DMS 273 (cell line): ENCODE data around the gene PPP1R13B.
"Not testable (repeated sequence)": the region's sequence is repeated elsewhere in the genome, so short reads cannot be mapped to it uniquely, and the experiment has no call there.

Experiments
- DNase-seq: peaks from one replicate; lab custom pipeline; 2025; ENCODE audit not compliant: unreplicated experiment; lab: John Stamatoyannopoulos, UW

The PPP1R13B gene, protein sequence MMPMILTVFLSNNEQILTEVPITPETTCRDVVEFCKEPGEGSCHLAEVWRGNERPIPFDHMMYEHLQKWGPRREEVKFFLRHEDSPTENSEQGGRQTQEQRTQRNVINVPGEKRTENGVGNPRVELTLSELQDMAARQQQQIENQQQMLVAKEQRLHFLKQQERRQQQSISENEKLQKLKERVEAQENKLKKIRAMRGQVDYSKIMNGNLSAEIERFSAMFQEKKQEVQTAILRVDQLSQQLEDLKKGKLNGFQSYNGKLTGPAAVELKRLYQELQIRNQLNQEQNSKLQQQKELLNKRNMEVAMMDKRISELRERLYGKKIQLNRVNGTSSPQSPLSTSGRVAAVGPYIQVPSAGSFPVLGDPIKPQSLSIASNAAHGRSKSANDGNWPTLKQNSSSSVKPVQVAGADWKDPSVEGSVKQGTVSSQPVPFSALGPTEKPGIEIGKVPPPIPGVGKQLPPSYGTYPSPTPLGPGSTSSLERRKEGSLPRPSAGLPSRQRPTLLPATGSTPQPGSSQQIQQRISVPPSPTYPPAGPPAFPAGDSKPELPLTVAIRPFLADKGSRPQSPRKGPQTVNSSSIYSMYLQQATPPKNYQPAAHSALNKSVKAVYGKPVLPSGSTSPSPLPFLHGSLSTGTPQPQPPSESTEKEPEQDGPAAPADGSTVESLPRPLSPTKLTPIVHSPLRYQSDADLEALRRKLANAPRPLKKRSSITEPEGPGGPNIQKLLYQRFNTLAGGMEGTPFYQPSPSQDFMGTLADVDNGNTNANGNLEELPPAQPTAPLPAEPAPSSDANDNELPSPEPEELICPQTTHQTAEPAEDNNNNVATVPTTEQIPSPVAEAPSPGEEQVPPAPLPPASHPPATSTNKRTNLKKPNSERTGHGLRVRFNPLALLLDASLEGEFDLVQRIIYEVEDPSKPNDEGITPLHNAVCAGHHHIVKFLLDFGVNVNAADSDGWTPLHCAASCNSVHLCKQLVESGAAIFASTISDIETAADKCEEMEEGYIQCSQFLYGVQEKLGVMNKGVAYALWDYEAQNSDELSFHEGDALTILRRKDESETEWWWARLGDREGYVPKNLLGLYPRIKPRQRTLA

DNA sequence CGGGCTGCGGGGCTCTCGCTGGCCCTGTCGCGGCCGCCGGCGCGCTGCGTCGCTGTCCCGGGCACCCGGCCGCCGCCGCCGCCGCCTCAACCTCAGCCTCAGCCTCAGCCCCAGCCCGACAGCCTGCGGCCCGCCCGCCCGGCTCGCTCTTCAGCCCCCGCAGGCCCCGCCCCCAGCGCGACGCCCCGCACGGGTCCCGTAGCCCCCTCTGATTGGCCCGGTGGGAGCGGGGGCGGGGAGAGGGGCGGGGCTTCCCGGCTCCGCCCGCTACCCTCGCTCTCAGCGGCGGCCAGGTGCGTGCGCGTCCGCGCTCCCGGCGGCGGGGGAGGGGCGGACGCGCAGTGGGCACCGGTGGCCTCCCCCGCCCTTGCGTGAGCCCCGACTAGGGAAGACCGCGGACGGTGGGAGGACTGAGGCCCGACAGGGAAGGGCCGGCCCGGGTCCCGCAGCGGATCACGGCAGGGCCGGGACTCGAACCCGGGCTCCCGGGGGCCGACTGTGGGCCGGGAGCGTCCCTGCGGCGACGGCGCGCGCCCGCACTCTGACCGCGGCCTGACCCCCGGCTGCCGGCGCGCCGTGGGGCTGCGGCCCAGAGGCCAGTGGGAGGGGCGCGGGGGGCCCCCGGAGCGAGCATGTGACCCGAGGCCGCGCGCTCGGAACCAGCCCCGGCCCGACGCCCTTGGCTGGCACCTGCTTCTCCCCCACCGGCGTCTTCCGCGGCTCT, at the start of gene PPP1R13B:
TSS of gene PPP1R13B (minus strand) at position 125 of the 724 bp plus-strand sequence. CDS start 268 bp downstream, outside the sequence.
- DNase-seq = peak; percentile 97

DNA sequence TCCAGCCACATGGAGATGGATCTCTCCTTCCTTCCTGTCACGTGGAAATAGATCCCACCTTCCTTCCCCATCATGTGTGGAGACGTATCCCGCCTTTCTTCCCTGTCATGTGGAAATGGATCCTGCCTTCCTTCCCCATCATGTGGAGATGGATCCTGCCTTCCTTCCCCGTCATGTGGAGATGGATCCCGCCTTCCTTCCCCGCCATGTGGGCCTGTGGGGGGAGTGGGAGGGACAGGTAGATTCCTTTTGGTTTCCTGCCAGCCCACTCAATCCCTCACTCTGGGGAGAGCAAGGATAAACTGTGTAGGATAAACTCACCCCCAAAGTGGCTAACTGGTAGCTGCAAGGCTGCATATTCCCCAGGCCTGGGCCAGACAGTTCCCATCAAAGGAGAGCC, 49.2 kb upstream of the PPP1R13B start:
- DNase-seq = no peak

DNA sequence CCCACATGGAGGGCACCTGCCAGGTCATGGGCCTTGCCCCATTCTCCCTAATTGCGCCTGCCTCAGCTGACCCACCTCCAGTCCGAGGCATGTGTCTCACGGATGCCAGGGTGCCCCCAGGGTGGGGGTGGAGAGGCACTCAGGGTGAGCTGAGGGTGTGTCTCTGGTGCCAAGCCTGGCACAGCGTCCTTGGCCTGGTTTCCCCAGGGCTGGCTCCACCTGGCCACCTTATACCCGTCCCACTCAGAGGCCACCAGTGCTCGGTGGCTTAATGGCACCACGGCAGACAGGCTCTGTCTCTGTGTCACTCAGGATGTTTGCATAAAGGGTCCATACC, 47.3 kb upstream of the PPP1R13B start:
- no peak for DNase-seq

DNA sequence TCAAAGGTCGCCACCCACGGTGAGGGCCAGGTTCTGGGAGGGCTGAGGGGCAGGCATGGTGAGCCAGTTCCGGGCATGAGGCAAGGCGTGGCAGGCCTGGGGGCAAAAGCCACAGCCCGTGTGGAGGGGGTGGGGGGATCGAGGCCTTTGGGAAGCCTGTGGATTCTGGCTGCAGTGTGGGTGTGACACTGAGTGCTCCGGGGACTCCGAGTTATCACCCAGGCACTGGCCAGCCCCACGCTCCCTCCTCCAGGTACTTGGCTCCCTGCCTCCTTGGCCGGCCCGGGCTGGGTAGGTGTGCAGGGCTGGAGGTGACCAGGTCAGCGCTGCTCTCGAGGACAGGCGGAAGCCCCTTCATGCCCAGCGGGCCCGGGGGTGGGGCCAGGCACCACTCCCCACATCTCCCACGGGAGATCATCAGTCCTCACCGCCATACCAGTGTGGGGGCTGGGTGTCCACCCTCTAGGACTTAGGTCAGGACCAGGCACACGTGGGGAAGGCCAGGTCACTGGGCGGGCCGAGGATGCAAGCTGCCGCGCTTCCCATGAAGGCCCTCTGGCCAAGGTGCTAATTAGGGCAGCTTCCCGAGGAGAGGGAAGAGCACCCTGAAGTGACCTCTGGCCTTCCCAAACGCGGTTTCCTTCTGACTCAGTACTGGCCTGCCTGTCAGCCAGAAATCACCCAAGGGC, 46.8 kb upstream of the PPP1R13B start:
- DNase-seq = no peak

DNA sequence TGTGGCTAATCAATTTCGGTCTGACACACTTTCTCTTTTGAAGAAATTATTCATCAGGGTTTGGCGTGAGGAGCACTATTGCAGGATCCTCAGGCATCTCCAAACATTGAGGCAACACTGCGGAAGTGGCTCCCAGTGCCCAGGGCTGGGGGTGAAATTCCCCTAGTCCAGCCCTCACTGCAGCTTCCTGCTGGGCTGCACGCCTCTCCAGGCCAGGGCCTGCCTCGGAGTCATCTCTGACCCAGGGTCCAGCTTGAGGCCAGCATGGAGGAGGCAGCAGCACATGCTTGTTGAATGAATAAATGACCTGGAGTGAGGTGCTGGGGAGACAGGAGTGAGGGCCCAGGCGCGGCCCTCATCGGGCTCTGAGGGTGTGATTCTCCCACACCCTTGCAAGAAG, 44.9 kb upstream of the PPP1R13B start:
- DNase-seq = no peak

DNA sequence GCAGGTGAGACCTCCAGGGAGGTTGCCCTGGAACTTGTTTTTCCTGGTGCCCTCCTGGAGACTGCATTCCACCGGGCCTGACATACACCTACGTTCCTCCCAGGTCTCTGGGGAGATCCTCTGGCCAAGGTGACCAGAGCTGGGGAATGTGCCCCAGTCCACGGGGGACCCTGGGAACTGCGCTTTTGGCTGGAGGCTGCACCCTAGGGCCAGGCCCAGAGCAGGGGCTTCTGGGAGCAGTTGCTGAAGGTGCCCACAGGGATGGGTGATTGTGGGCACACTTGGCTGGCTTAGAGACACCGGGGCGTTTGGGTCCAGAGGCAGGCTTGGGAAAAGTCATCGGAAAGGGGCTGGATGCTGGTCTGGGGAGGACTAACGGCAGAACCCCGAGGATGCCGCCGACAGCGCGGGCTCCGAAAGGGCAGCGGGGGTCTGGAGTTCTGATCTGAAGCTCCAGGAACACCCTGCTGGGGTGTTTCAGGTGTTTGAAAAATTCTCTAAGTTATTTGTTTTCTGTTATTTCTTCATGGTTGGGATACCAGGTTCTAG, 44.4 kb upstream of the PPP1R13B start:
- DNase-seq = no peak

DNA sequence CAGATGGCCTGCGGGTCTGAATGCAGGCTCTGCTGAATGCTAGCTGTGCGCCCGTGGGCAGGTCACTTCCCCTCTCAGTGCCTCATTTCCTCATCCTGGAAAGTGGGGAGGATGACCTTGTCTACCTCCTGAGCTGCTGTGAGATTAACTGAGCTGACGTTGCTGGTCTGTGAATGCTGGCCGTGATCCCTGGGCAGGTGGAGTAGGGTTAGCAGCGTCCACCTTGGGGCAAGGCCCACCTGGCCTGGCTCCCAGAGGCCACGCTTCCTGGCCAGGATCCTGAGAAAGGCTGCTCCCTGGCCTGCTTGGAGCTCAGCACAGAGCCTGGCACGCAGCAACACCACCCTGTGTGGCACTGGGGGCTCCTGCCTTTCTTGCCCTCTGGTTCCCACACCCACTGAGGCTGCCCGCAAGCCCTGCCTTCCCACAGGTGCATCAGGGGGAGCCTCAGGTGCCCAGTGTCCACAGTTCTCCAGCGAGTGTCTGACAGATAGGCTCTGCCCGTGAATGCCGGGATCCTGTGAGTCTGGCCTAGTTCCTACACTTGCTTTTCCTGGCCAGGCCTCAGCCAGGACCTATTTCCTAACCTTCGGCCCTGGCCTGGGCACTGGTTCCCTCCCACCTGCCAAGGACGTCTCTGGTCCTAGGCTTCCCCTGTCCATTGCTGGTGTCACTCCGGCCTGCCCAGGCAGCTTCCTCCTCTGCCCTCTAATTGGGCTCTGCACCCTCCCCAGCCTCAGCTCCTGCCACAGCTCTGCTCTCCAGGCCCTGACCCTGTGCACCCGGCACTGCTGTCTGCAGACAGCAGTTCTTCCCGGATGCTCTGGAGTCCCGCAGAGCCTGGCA, 43.7 kb upstream of the PPP1R13B start:
- DNase-seq = no peak

DNA sequence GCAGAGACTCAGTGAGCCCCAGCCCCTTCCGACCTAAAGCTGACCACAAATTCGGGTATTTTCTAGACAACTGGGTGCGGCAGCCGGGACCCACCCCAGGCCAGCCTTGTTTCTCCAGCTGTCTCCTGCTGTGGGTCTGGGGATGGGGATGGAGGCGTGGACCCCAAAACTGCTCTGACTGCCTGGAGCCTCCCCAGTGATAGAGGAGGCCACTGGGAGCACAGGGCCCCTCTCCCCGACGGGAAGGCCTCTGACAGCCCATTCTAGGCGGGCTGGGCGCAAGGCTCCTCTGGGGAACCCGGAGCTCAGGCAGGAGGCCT, 42.6 kb upstream of the PPP1R13B start:
- no peak for DNase-seq

DNA sequence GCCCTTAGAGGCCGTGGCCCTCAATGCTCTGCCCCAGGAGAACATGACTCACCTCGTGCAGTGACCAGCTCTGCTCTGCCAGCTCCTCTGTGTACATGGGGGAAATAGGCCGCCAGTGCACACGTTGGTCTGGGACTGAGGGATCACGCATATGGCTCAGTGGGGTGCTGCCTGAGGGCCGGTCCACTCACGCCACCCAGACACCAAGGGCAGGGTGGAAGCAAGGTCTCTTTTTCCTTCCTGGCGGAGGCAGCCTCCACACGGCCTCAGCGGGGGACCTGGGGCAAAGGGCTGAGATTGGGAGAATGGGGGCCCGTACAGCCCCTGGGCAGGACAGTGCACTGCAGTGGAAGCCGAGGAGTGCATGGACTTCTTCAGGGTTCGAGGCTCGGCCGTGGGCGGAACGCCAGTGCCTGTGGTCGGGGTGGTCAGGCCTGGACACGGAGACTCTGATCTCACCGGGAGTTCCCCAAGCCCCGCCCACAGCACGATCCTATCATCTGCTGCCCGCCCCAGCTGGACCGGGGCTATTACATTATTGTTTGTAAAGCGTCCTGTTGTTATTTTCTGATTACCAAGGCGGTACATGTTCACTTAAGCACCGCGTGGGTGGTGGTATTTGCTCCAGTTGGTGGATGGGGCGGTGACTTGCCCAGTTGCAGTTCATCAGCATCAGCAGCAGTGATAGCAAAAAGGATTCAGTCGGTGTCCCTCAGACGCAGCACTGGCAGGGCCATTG, 42.1 kb upstream of the PPP1R13B start:
- DNase-seq = no peak

DNA sequence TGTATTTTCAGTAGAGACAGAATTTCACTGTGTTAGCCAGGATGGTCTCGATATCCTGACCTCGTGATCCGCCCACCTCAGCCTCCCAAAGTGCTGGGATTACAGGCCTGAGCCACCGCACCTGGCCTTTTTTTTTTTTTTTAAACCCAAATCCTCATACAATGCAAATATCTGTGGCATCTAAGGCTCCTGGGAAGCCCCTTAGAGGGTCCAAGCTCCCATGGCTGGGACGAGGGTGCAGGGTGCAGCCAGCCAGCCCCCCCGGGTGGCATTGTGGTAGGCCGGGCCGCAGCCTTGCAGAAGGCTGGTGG, 41.6 kb upstream of the PPP1R13B start:
- not testable (repeated sequence) for DNase-seq

DNA sequence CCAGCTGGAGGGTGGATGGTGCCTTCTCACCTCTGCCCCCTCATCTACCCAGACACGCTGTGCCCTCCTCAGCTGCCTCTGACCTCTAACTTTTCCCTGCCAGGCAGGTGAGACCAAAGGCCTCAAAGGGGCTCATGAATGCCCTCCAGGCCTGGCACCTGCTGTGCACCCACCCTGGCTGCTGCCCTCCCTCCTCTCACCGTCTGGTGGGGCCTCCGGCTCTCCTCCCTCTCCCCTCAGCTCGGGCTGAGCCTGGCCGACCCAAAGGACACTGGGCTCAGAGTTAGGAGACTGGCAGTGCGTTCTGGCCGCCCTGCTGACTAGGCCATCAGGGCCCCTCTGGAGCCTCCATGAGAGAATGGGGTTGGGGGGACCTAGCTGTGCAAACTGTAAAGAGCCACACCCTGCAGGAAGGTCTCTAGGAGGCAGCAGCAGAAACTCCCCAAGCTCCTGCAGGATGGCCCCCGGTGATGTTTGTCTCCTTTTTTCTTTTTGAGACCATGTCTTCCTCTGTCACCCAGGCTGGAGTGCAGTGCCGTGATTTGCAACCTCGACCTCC, 40.3 kb upstream of the PPP1R13B start:
- DNase-seq = no peak

DNA sequence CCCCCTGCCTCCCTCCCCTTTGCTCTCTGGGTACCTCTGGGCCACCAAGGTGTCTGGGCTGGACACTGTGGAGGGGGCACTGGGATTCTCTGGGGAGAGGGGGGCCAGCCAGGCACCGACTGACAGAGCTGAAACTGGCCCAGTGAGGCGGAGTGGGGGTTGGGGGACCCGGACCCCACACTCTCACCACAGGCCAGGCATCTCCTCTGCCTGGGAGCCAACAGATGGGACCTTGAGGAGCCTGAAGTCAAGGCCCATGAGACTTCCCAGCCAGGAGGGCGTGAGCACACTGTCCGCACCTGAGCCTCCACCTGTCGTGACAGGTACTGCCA, 39.8 kb upstream of the PPP1R13B start:
- no peak for DNase-seq

DNA sequence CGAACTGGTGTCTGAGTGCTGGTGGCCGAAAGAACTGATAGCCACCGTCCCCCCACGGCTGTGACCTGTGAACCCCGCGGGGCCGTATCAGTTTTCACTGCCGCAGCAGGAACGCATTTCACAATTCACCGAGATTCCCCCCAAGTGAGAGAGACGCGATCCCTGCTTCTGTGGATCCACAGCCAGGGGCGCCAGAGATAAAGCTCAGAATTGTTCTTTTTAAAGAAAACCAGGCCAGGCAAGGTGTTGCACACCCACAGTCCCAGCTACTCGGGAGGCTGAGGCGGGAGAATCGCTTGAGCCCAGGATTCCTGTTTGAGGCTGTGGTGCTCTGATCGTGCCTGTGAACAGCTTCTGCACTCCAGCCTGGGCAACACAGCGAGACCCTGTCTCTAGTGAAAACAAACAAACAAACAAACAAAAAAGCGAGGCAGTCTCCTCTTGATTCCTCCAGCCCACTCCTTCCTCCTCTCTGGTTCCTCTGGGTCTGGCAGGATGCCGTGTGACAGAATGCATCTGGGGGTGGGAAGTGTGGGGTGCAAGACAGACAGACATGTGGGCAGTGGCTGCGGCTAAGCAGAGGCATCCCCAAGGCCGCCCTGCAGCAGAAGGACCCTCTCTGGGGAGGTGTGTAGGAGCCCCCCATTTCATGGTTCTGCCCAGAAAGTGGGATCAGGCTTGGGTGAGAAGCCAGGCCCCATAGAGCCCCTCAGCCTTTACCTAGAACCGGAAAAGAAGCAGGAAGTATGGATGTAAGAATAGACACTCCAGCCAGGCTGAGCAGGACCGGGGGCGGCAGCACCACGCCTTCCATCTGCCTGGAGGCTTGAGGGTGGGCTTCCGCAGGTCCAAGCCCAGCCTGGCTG, 39.2 kb upstream of the PPP1R13B start:
- DNase-seq = no peak

DNA sequence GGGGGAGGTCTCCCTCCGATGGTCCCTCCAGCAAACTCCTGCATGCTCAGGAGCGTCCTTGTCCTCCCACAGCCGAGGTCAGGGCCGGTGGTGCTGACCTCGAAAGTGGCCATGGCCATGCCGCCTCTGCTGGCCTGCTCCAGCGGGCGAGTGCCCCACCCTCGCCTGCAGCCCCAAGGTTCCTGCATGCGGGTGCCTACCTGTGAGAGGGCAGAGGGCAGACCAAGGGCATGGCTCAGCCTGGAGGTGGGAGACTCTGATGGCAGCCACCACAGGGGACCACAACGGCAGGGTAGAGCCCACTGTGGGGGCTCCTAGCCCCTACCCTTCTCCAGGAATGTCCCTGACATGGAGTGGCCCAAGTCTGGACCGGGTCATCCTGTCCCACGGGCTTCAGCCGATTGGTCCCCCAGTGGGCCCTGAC, 38.1 kb upstream of the PPP1R13B start:
- DNase-seq = no peak

DNA sequence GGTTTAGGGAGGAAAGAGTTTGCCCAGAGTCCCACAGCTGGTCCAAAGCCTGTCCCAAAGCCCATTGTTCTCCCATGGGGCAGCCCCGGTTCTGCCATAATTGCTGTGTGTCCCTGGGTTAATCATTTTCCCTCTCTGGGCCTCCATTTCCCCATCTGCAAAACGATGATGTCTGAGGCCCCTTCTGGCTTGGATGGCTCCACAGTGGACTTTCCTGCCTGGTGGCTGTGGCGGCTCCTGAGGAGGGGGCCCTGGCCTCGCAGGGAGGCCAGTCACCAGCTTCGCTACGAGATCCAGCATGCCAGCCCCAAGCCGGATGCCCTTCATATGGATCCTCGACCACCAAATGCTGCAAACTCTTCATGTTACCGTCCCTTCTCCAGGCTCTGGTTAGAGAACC, 37.5 kb upstream of the PPP1R13B start:
- no peak for DNase-seq

DNA sequence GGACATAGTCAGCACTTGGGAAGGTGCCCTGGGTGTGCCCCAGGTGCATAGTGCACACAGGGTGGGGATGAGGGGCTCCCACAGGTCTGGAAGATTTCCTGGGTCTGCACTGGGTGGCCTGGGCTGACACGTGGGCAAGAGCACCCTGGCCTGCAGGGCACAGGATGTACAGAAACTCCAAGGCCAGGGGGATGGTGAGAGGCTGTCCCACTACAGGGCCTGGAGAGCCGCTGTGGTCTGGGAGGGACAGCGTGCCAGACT, 35.8 kb upstream of the PPP1R13B start:
- DNase-seq = no peak

DNA sequence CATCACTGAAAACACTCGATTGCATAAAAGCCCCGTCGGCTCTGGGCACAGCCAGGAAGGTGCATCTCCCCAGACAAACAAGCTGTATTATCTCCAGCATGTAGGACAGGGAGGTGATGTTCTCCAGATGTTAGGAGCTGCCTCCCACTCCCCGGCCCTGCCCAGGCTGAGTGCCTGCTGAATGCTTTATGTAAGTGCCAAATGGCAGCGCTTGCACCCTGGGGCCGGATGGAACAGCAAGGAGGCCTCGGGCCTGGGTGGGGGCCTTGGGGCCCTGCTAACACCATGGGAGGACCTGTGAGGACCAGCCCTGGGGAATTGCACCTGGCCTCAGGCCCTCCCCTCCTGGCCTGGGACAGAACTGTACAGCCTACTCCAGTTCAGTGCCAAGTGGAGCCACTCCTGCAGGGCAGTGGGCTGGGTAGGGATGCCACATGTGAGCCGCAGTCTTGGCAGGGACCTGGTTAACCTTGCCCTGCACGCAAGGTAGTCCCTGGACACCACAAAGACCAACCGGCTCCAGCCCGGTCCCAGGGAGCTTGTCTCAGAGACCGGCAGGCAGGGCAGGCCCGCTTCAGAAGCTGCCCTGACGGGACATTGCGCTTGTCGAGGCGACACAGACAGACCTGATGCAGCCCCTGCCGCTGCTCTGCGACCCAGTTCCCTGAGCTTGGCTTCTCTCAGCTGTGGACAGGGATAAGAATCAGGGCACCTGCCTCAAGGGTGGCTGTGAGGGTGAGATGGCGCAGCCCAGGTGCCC, 35.3 kb upstream of the PPP1R13B start:
- no peak for DNase-seq
